HG03442 (cell line): Measurements from ENCODE around the gene SWI5.
"Not testable (repeated sequence)": the region's sequence is repeated elsewhere in the genome, so short reads cannot be mapped to it uniquely, and the experiment has no call there.

Experiments used
- ATAC-seq: cut with Tn5 transposase; IDR thresholded peaks from one replicate; pipeline ENCODE4 v1.9.1; 2021; ENCODE audit warnings: mild to moderate bottlenecking, moderate library complexity; ENCODE audit not compliant: unreplicated experiment

Gene SWI5

DNA sequence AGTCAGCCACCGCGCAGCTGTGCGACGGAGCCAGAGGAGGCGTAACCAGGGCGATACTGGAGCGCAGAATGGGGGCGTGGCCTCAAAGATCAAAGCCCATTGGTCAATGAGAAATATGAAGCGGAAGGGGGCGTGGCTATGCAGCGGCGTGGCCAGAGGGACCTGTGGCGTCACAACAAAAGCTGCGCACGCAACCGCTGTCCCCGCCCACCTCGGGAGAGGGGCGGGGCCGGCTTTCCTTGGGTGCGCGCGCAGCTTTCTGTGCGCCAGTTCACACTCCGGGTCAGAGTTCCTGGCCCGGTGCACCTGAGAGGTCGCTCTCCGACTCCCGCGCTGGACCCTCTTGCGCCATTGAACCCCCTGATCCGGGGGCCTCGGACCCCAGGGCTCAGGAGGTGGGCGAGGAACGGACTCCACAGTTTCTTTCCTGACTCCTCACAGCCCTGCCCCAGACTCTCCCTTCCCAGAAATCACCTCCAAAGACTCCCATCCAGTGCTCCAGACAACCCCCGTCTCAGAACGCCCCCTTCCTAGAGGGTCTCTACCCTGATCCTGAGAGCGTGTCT, at the start of gene SWI5:
TSS of gene SWI5 (plus strand) at position 269 of the 566 bp plus-strand sequence.
- peak; percentile 95 for ATAC-seq

DNA sequence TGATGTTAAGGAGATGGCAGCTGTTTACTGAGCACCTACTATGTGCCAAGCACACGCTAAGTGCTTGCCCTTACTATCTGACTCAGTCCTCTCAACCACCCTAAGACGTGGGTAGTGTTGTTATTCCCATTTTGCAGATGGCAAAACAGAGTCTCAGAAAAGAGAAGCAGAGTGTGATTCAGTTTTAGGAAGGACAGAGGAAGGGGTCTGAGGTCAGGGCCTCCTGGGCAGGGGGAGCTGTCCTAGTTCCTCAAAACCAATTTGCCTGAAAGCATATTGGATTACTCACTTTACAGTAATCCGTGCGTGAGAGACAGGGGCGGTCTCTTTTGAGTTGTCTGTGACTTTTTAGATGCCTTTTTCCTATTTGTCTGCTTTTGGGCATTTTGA, 49.7 kb upstream of the SWI5 start:
- no peak for ATAC-seq

DNA sequence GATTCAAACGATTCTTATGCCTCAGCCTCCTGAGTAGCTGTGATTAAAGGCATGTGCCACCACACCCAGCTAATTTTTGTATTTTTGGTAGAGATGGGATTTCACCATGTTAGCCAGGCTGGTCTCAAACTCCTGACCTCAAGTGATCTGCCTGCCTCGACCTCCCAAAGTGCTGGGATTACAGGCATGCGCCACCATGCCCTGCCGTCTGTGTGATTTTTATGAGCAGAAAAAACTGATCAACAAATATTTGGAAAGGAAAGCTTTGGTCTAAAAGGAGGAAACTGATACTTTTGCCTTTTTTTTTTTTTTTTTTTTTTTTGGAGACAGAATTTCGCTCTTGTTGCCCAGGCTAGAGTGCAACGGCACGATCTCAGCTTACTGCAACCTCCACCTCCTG, 45.2 kb upstream of the SWI5 start:
- ATAC-seq, result not testable (repeated sequence)

DNA sequence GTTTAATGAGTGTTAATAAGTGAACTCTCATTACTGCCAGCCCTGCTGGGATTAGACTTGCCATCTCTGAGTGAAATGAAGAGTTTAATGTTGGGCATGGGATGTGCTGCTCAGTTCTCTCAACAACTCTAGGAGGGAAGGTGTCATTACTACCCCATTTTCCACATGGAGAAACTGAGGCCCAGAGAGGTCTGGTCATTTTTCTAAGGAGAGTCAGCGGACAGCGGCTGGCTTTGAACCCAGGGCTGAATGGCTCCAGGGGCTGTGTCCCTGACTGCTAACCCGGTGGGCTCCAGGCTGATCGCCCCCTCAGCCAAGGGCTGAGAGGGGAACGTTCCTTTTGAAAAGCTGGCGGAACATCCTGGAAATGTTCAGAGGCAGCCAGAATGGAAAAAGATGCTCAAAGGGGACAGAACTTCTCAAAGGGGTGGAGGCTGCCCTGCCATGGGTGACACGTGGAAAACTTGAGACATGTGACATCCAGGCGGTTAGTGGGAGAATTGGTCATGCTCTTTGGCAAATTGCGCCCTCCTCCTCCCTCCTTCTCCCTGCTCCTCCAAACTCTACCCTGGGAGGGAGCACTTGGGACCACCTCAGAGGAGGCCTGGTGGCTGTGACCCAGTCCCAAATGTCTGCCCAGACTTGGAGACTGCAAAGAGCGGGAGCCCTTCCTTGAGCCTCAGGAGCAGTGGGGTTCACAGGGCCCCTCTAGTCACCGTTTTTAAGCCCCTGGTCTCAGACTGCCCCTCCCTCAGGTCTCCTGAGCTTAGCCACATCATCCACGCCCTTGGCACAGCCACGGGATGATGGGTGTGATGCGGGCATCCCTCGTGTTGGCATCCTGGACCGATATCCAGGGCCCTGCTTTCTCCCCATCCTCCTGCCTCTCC, 44.2 kb upstream of the SWI5 start:
- no peak for ATAC-seq

DNA sequence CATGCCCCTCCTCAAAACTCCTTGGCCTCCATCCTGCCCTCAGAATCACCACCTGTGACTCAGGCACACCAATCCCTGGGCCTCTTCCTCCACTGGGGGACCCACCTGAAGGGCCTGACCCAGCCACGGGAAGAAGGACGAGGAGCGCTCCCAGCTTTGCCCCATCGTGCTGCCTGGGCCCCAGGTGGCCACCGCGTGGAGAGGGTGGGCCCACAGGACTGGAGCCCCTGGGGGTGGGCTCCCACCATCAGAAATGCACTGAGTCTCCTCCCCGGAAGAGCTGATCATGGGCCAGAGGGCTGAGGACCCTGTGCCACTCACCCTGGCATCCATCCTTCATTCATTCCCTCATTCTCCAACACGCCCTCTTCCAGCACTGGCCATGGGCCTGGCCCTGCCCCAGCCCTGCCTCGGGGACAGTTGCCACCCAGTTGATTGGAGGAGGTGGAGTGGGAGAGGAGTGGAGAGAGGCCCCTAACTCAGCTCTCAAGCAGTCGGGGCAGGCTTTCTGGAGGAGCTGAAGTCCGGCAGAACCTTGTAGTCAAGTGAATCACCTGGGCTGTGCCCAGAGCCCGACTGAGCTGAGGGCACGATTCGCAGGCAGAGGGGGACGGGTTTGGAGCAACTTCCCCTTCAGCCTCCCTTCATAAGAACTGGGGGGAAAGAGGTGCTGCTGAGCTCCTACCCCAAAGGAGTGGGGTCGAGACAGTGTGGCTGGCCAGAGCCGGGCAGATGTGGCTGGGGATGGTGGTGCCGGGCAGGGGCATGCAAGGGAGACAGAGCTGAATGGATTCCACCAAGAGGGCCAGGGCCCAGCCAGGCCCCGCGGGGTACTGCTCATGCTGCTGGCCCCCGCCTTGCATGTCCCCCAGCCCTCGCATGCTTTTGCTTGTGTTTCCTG, 43.3 kb upstream of the SWI5 start:
- no peak for ATAC-seq

DNA sequence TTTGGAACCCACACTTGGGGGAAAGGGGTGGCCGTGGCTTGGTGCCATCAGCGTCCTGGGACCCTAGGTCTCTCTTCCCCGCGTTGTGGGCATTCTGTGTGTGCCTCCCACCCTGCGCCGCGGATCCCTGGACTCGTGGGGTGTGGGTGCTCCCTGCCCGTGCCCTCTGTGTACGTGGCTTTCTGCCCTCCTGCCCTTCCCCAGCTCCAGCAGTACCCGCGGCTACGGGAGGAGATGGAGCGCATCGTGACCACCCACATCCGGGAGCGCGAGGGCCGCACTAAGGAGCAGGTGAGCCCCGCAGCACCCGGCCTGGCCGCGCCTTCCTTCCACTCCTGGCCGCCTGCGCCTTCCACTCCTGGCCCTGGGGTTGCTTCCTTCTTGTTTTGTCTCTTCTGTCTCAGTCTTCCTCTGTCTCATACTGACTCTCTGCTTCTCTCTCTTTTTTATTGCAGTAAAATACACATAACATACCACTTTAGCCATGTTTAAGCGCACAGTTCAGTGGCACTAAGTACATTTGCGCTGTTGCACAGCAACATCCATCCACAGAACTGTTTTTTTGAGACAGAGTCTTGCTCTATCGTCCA, 42.2 kb upstream of the SWI5 start:
- ATAC-seq, result no peak

DNA sequence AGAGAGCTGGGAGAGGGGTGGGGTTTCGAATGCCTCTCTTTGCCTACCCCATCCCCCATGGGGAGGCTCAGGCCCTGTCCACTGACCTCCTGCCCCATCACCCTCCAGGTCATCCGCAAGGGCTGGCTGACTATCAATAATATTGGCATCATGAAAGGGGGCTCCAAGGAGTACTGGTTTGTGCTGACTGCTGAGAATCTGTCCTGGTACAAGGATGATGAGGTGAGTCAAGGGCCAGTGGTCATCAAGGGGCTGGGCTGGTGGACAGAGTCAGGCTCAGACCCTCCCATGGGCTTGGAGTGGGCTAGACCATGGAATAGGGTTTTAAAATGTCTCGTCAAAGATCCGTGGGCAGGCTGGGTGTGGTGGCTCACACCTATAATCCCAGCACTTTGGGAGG, 34.0 kb upstream of the SWI5 start:
- ATAC-seq, result no peak

DNA sequence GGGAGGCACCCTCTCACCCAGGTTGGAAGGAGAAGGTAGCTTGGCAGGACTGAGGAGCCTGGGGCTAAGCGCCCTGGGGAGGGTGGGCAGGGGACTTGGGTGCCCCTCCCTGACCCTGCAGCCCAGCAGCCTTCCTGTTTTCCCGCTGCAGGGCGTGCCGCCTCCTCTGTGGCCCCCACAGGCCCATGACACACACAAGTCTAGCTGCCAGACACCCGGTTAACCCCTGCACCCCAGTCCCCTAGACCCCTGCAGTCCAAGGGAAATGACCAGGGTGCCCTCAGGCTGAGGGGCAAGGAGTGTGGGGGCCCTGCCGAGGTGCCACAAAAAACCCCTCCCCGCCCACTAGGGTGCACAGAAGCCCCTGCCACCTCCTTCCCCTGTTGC, 33.3 kb upstream of the SWI5 start:
- no peak for ATAC-seq

DNA sequence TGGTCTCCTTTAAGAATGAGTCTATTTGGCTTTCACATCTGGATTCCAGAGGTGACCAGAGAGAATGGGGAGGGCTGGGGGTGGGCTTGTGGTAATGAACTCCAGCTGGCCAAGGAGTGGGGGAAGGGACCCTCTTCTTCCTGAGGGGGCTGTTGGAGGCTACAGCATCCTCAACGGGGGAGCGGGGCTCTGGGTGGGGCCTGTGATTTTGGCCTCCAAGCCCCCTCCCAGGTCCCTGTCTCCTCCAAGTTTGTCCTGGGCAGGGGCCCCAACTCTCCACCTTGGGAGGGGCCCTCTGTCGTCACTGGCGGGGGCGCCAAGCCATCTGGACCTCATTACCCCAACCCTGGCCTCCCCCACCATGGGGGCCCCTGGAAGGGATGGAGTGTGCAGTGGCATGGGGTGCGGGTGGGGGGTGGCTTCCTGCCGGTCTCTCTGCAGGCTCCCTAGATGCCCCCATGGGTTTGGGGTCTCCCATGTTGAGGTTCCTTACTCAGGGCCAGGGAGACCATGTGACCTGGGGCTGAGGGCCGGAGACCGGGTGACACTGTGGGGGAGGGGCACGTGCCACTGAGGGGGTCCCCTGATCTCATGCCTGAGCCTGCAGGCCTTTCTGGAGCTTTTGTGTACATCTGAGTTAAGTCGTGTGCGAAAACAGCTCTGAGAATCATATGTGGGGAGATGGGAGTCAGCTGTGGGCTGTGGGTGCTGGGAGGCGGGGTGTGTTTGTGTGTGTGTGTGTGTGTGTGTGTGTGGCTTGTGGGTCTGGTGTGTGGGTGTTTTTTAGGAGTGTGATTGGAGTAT, 32.7 kb upstream of the SWI5 start:
- no peak for ATAC-seq

DNA sequence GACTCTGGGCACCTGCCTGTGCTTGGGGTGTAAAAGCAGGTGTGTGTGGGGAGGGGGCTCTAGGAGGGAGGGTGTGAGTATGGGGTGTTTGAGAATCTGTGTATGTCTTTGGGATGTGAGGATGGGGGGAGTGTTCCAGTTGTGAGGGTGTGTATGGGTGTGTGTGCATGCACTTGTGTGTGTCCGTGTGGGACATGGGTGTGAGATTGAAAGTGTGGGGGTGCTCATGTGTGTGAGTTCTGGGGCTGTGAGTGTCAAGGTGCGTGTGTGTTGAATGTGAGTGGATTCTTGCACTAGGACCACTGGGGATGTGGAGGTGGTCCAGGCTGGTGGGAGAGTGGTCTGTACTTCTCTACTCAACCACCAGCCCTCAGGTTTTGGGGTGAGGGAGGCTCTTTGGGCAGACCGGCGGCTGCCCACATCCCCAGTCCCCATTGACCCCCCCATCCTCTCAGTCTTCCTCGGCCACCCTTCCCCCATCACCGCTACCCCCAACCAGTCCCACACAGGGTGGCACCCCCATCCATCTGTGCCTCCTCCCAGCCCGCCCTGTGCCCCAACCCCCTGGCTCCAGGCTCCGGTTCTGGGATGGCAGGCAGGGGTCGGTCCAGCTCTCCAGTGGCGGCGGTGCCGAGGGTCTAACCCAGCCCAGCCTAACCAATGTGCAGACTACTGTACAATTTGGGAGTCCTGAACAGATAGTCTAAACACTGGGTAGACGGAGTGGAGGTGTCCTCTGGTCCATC, 31.8 kb upstream of the SWI5 start:
- ATAC-seq, result no peak

DNA sequence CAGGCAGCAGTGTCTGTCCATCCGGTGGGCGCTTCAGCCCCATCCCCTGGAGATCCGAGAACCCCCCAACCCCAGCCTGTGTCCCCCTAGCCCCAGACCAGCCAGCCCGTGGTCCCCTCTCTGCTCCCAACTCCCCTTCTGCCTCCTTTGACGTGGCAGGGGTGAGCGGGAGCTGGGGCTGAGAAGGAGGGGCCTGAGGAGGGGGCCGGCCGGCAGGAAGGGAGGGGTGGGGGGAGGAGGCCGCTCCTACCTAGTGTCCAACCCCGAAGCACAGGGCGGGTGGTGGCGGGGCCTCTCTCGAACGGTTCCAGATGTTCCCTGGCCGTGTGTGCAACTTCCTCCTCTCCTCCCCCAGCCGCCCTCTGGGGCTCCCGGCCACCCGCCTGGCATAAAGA, 31.2 kb upstream of the SWI5 start:
- ATAC-seq, result no peak

DNA sequence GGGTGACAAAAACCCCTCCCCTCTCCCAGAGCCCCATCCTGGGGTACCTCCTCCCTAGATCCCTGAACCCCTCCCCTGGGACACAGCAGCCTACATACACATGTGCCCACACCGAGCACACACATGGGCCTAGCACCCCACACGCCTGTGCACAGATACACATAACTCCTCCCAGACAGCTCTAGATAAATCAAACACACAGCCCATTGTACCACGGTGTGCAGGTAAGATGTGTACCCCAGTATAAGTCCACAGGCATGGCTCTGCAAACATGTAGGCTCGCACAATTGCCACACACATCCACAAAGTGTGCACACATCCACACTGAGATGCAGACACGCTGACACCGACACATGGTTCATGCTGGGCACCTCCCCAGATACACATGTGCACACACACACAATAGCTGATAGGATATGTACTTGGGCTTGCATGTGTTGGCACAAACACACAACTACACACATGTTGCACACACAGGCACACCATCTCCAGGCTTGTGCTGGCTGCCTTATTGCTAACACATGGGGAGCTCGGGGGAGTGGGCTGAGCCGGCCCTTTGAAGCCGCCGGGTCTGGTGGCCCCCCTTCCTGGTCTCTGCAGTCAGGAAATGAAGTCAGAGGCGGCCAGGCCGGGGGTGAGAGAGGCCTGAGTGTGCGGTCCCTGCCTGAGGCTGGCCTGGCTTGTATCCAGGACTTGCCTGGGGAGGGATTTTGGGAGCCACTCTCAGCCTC, 30.5 kb upstream of the SWI5 start:
- no peak for ATAC-seq

DNA sequence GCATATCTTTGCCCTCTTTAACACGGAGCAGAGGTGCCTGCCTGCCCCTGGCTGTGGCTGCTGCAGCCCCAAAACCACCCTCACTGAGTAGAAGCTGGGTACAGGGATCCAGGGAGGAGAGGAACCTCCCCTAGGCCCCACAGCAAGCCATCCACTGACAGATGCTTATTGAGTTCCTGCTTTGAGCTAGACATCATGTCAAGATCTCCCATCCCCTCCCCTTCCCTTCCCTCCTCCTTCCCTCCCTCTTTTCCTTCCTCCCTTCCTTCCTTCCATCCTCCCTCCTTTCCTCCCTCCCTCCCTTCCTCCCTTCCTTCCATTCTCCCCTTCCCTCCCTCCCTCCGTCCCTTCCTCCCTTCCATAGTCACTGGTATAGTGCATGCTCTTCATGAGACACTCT, 29.6 kb upstream of the SWI5 start:
- no peak for ATAC-seq

DNA sequence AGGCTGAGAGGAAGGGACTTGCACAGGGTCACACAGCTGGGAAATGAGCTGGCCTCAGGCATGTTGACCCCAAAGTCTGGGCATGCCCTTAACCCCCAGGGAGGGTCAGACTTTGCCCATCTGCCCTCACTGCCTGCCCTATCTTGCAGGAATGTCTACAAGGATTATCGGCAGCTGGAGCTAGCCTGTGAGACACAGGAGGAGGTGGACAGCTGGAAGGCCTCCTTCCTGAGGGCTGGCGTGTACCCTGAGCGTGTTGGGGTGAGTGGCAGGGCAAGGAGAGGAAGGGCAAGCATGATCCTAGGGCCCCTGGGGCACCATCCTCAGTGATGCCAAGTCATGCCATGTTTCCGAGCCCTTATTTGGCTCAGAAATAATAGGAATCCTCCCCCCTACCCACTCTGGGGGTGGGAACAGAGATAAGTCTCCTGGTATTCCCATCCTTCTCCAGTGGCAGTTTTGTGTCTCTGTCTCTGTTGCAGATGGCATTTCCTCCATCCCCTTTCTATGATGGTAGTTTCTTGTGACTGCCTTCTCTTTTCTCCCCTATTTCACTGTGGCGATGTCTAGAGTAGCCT, 28.8 kb upstream of the SWI5 start:
- ATAC-seq, result no peak

DNA sequence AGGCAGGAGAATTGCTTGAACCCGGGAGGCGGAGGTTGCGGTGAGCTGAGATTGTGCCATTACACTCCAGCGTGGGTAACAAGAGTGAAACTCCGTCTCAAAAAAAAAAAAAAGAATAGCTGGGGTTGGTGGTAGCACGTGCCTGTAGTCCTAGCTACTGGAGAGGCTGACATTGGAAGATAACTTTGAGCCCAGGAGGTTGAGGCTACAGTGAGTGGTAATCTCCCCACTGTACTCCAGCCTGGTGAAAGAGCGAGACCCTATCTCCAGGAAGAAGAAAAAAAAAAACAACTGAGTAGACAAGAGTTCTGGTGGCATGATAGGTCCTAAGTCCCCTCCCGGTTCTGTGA, 26.5 kb upstream of the SWI5 start:
- no peak for ATAC-seq

DNA sequence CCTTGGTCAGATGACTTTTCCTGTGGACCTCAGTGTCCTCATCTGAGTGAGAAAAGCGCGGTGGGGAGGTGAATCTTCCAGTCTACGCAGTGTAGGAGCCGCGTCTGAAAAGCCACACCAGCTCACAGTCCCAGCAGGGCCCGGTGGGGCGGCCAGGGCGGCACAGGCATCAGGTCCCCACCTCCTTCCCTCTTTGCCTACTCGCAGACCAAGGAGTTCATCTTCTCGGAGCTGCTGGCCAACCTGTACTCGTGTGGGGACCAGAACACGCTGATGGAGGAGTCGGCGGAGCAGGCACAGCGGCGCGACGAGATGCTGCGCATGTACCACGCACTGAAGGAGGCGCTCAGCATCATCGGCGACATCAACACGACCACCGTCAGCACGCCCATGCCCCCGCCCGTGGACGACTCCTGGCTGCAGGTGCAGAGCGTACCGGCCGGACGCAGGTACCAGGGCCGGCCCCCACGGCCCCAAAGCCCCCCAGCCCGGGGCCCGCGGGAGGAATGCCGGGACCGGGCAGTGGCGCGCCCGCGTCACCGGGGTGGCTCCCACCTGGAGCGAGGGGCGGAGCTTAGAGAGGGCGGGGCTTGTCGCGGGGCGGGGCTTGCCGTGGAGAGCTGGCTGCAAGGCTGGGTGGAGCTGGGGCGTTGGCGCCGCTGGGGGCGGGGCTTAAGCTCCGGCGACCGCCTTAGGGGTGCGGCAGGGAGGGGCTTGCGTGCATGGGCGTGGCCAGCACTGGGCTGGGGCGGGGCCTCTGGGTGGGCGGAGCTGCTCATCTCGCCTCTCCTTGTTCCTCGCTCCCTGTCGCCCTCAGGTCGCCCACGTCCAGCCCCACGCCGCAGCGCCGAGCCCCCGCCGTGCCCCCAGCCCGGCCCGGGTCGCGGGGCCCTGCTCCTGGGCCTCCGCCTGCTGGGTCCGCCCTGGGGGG, 25.9 kb upstream of the SWI5 start:
- ATAC-seq, result peak; percentile 74

DNA sequence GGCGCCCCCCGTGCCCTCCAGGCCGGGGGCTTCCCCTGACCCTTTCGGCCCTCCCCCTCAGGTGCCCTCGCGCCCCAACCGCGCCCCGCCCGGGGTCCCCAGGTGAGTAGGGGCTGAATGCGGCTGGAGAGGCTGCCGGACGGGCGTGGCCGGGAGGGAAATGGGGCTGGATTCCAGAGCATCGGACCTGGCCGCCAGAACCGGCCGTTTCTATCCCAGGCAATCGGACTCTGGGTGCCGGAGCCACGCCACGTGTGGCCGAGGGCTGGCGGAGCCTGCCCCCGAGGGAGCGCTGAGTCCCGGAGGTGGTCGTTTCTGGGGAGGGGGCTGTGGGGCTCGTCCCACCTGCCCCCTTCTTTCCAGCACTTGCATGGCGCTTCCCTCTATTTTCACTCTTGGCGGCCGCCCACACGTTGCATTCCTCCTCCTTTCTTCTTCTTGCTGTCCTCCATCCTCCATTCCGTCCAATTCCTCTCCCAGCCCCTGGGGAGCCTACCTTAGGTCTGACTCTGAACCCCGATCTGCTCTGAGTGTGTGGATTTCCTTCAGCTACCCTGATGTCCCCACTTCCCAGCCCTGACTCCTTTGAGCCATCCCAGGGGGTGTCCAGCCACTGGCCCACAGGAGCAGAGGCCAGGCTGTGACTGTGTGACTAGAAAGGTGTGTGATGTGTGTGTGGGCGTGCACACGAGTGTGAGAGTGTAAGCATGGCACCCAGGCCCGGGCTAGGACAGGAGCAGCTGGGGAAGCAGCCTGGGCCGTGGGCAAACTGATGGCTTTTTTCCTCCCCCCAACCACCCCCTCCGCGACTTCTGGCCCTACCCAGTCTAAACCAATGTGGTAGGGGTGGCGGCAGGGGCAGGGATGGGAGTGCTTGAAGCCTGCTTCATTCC, 25.0 kb upstream of the SWI5 start:
- no peak for ATAC-seq
